Stimulated activated CD8-positive, alpha-beta memory T cell treated with anti-CD3 and anti-CD28 coated beads, Interleukin-7, amount 100 ng/mL, for 4 hours (primary cell): ENCODE measurements around the gene COQ8A.
A peak's percentile ranks its signal among the peaks of the same experiment; 100 is the strongest.

Experiments
- DNase-seq, 2 donors: peaks; one replicate each; pipeline ENCODE4 v3.0.0-alpha.2; 2020; ENCODE audit warnings: low read depth in 2 of 2

Gene COQ8A

DNA sequence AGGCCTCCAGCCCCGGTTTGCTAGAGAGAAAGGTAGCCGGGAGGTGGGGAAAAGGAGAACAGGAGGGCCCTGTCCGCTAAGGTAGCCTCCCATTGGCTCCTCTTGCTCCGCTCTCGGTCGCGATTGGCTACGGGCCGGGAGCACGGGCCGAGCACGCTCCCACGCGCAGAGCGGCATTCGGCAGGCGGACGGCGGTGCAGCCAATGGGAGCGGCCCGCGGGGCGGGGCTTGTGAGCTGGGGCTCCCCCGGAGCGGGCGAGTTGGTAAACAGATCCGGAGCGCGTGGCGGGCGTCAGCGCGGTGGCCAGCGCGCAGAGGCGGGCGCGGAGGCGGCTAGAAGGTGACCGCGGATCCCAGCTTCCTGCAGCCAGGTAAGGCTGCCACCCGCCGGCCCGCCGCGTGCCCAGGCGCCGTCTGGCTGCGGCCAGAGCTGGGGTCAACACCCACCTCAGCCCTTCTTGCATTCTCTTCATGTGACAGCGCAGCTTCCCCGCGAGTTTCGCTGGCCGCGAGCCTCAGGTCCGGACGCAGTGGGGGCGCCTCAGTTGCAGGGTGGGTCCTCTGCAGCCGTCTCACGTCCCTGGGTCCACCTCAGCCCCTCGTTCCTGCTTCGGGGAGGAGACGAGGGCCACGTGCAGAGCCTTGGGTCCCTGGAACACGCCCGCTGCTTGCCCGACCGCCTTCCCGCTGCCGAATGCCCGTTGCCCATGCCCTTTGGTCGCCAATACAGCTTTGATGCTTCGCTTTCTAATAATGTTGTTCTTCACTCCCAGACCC lies at the start of gene COQ8A:
TSS of gene COQ8A (plus strand) at position 266 of the 777 bp plus-strand sequence. CDS start 21,092 bp downstream, outside the sequence.
- peak; percentile 97 to 99 for DNase-seq

DNA sequence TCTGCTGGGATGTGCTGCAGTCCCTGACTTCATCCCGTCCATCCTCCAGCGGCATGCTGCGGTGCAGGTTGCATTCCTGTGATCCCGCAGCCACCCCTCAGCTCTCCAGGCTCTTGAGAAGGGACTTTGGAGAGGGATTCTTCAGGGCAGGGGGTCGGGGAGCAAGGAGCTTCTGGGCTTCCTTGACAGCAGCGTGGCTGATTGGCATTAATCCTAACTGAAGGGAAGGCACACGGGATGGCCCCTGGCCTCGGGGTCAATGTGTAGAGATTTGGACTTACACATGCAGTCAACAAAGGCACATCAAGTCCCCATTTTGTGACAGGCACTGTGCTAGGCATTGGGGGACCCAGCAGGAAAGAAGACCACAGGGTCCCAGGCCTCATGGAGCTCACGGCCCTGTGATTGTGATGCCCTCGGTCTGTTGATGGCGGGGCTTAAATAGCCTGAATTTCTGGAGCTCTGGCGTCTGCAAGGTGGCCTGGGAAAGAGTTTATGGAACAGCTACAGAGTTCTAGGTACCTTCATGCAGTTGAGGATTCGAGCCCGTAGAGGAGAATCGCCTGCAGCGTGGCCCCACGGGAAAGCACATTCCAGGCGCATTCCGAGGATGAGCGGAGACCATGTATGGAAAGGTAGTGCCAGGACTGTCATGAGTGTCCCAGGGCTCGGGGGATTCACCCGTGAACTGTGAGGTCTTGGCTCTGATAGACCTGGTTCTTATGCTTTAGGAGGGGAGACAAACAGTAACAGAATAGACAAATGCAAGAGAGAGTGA lies 49.6 kb upstream of the COQ8A start:
- DNase-seq: no peak

DNA sequence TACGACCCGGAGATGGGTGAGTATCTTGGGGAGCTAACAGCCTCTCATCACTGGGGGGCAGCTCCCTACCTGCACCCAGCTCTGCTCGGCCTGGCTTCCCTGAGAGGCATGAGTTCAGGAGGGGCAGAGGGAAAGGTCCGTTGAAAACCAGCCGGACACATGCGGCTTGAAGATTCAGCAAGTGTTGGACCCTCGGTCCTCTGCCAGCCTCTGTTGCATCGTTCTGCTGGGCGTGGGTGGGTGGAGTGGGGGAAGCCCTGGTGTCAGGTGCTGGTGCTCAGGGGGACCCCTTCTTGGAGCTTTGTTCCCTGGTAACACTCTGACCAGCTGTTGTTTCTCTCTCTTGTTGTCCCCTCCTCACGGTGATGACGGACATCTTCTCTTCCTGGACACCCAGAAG lies 48.7 kb upstream of the COQ8A start:
- no peak for DNase-seq

DNA sequence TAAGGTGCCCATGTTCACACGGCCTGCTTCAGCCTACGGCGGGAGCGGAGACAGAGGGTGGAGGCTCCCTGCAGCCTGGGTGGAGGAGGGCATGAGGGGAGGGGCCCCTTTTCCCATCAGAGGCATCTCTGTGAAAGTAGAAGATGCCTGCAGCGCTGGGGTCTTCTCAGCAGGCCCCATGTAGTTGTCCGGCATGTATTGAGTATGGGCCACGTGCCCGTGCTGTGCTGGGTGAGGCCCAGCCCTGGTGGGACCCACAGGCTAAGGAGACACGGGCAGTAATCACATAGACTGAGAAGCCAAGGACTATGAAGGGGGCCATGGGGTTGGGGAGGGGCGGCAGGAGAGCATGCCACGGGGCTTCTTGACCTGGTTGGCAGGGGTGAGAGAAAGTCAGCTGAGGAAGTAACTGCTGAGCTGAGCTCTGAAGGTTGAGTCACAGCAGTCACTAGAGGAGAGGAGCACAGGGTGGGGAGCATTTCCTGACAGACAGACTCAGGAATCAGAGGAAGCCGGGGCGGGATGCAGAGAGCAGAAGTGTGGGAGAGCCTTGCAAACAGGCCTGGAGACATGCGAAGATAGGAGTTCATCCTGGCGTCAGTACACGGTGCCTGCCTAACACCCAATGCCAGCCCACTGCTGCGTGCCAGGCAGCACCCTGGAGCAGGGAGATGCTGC lies 48.1 kb upstream of the COQ8A start:
- DNase-seq: no peak

DNA sequence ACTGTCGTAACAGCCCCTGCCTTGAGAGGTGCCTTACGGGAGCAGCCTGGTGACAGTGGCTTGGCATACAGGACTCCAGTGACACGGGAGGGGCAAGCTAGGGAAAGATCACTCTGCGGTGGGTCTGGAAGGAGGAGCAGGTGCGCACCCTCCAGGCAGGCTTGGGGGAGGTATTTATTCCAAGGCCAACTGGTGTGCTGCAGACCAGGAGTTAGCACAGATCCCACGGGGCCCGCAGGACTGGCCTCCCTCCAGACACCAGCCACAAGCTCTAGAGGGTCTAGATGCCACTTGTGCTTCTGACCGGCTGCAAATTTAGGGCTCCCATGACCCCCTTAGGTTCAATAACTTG lies 47.6 kb upstream of the COQ8A start:
- DNase-seq: no peak

DNA sequence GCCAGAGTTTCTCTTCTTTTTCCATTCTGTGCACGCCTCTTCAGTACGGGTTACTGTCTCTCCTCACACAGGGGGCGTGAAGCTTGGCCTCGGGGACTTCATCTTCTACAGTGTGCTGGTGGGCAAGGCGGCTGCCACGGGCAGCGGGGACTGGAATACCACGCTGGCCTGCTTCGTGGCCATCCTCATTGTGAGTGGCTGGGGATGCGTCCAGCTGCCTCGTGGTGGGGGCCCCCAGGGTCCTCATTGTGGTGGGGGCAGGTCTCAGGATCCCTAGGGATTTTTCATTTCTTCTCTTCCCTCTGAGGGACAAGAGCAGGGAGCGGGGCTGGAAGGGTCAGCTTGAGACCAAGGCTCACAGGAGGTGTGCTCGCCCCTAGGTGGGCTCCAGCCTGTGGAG lies 46.2 kb upstream of the COQ8A start:
- DNase-seq: no peak

DNA sequence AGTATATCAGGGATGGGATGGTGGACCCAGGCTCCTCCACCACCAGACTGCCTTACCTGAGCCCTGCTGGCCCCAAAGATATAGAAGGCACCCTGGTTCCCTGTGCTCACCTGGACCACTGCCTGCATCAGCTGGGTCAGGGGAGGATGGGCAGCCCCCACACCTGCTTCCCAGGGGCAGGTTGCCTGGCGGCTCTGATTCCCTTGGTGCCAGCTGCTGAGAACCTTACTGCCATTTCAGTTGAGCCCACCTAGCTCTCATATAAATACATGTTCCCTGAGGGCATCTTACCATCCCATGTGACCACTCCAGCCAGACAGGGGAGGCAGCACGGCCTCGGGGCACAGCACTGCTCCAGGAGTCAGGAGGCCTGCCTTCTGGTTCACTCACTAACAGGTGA lies 45.3 kb upstream of the COQ8A start:
- DNase-seq: no peak

DNA sequence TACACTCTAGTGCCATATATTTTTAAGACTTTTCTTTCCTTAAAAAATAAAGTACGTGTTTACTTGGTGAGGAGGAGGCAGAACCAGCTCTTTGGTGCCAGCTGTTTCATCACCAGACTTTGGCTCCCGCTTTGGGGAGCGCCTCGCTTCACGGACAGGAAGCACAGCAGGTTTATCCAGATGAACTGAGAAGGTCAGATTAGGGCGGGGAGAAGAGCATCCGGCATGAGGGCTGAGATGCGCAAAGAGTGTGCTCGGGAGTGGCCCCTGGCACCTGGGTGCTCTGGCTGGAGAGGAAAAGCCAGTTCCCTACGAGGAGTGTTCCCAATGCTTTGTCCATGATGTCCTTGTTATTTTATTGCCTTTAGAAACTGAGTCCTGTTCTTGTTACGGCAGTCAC lies 44.5 kb upstream of the COQ8A start:
- no peak for DNase-seq

DNA sequence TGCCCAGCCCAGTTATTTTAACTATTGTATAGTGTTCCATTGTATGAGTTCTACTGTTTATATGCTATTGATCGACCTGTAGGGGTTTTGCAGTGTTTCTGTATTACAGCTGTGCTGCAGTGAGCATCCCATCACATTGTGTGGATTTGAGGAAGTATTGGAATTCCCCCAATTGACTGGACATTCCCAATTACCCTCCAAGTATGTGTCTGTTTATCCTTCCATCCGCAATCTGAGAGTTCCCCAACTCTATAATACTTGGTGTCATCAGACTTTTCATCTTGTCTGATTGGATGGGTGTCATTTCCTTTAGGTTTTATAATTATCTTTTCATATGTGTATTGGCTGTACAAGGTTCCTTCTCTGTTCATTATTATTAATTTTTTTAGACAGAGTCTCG lies 41.8 kb upstream of the COQ8A start:
- DNase-seq: no peak

DNA sequence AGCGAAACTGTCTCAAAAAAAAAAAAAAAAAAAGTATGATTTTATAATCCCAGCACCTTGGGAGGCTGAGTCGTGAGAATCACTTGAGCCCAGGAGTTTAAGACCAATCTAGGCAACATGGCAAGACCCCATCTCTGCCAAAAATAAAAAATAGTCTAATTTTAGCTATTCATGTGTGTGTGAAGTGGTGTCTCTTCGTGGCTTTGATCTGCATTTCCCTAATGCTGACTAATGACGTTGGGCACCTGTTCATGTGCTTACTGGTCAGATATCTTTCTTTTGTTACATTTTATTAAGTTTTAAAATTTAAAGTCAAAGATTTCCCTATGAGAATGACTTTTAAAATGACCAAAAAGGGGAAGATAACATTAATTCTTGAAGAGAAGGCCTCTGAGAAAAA lies 38.7 kb upstream of the COQ8A start:
- no peak for DNase-seq

DNA sequence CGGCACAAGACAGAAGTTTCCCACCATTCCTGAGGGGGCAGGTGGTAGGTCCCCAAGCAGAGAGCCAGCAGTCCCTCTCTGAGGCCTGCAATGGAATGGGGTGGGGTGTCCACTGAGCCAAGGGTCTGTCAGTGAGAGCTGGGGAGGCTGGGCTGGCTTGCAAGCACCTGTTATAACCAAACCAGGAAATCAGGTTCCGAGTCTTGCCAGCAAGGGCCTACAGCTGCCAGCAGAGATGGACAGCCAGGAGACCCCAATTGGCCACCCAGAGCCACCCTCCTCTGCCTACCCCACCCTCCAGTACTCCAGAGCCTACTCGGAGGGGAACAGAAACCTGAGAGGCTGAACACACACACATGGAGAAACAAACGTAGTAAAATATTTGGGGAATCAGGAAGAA lies 37.5 kb upstream of the COQ8A start:
- no peak for DNase-seq

DNA sequence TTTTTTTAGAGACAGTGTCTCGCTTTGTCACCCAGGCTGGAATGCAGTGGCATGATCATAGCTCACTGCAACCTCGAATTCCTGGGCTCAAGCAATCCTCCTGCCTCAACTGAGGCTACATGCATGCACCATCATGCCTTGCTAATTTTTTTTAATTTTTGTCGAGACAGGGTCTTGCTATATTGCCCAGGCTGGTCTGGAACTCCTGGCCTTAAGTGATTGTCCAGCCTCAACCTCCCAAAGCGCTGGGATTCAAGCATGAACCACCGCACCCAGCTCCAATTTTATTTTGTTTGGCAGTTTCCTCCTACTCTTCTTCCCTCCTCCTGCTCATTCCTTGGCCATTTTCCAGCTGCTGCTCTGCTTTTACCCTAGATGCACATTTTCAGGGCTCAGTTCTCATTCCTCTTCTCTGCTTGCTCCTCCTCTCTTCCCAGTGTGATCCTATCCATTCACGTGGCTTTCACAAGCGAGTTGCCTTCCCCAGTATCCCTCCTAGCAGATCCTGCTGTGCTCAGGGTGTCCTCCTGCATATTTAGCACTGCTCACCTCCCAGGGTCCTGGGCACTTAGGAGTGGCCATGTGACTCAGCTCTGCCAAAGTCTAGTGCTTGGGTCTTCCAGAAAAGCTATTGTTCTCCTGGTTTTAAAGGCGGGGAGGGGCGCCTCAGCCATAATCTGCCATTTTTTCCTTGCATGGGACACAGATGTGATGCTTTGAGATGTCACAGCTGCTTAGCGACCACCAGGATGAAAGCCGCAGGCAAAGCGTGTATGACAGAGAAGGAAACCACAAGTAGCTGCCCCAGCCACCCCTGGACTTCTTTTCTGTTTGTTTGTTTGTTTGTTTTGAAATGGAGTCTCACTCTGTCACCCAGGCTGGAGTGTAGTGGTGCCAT lies 36.0 kb upstream of the COQ8A start:
- DNase-seq: no peak

DNA sequence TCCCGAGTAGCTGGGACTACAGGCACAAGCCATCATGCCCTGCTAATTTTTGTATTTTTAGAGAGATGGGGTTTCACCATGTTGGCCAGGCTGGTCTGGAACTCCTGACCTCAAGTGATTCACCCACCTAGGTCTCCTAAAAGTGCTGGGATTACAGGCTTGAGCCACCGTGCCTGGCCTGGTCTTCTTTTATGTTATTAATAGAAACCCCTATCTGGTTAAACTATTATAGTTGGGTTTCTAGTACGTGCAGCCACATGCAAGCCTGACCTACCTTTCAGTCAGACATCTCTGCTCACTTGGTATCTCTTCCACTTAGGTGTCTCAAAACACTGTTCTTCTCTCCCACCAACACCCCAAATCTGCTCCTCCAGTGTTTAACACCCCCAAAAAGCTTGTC lies 35.3 kb upstream of the COQ8A start:
- no peak for DNase-seq

DNA sequence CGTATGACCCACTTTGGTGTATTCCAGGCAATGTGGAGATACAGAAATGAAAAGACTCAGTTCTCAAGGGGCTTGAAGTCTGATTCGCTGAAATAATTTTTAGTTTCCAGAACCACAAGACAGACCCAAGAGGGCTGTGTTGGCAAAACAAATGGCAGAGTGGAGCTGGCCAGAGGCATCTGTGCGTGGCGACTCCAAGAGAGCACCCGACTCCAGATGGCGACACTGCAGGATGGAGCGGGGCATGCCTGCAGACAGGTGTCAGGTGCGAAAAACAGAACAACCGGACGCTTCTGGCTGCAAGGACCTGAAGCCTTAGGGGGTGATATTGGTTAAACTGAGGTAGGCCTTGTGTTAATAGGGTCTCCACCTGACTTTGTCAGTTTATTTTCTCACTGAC lies 31.7 kb upstream of the COQ8A start:
- no peak for DNase-seq

DNA sequence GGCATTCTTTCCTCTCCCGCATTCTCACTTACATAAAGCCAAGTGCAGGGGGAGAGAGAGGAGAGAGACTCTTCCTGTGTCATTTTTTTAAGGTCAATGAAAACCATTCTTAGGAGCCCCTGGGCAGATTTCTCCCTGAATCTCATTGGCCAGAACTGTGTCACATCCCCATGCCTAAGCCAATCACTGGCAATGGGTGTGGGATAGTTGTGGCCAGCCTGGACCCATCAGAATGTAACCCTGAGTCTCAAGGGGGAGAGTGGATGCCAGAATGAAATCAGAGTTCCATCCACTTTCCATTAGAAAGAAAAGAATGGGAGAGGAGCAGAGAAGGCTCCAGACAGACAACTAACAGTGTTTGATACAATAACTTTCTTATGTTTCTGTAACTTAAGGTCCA lies 31.2 kb upstream of the COQ8A start:
- no peak for DNase-seq

DNA sequence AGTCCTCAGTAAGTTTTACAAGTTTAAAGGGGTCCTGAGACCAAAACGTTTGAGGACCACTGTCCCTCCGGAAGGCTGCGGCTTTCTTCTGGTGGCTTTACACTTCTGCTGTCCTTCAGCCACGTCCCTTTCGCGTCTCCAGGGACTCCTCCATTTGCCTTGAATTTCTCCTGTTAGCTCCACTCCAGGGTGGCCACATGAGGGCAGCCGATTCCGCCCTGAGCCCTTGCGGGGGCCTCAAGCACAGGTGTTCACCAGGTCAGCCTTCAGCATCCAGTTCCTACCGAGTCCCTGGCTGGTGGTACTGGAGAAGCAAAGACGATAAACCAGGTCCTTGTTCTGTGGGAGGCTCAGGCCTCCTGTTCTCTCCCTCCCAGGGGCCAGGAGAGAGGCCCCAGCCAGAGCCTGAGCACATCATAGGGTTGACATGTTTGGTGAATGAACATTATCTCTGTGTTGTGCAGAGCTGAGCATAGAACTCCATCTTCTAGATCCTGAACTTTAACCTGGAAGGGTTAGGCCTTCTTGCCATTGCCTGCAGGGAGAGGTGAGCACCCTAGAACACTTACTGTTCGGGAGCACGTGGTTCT lies 27.4 kb upstream of the COQ8A start:
- DNase-seq: peak; percentile 15 to 25

DNA sequence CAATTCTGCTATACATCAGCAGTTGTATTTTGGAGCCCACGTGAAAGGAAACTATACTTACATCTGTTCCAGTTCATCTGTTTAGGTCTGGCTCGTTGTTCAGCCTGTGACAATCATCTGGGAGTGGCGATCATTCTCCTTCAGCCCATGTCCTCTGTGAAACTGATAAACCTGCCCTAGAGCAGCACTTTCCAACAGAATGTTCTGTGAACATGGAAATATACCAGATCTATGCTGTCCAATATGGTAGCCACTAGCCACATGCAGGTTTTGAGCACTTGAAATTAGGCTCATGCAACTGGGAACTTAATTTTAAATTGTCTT lies 24.5 kb upstream of the COQ8A start:
- no peak for DNase-seq

DNA sequence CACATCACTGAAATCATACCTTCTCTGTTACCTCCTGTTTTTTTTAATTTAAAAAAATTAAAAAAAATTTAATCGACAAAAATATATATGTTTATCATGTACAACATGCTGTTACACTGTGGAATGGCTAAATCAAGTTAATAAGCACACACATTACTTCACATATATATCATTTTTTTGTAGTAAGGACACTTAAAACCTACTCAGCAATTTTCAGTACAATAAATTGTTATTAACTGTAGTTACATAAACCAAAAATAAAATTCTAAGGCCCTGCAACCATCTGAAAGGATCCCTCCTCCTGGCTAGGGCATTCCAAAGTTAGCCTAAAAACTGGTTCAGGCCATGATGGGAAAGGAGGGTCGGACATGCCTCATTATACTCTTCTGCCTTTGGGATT lies 23.6 kb upstream of the COQ8A start:
- no peak for DNase-seq

DNA sequence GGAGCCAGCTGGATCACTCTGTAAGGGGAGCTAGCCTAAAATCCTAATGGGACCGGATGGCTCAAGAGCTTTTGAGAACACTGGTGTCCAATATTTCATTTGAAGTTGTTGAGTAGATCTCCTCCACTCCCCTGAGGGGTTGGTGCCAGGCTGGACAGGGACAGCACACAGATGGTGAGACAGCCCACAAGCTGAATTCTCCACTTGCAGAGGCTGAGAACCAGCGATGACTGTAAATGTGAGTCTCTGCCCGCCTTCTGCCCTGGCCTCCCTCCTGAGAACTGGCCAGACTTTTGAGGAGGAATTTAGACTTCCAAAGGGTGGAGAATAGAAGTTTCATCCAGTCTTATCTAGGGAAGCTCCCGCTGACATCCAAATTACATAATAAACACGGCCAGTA lies 20.5 kb upstream of the COQ8A start:
- DNase-seq: no peak

DNA sequence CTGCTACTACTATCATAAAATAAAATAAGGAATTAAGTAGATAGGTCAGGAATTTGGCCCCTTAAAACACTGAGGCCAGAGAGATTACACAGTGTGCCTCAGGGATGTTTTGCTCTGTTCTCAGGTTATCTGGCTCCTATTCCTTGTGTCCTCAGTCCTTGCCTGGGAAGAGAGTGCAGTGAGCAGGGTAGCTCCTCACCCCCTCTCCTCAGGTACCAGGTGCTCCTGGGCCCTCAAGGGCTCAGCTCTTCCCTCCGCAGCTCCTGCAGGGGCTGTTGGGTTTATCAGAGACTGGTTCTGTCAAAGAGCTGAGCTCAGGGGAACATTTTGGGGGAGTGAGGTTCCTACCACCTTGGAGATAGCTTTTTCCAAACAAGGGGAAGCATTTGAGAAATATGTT lies 20.1 kb upstream of the COQ8A start:
- DNase-seq: no peak

DNA sequence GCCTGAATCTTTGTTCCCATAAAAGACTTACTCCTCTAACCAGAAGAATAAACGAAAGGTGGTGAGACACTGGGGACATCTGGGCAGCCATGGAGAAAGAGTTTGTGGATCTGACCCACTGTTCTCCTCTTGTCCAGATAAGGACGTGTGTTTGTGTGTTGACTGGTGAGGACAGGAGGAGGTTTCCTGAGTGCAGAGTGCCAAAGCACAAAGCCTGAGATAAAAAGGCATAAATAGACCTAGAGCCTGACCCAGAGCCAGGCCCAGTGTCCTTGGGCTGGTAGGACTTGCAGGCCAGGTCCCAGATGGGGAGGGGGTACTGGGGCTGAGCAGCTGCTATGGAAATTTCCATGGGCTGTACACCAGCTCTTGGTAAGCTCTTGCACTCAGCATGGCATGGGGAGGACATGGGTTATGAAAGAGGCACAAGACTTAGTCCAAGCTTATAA lies 19.6 kb upstream of the COQ8A start:
- no peak for DNase-seq

DNA sequence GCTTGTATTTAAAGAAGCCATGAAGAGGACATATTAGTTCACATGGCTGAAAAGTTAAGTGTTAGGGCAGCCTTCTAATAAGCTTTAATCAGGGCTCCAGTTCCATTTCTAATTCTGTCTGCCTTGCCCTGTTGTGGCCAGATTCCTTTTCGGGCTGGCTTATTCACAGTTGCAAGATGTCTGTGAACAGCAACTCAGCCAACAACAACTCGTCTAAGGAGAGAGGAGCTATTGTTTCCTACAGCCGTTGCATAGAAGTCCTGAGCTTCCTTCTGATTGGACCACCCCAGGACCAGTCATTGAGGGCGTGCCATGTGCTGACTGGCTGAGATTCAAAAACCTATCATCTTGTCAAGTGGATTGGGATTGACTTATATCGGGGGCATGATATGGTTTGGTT lies 18.6 kb upstream of the COQ8A start:
- no peak for DNase-seq
